Measurements from ENCODE around the gene CDK11B. TPM values are rescaled to one million over a fixed set of nuclear protein-coding genes. Genes with fewer than 3 reads are reported as not detected.

The CDK11B gene
- total and polyA plus RNA-seq, 2 of the 8 experiments (the other 6 are each of a cell fraction or from before 2014, with no cell fraction given) = 11.1 to 31.9 TPM

DNA sequence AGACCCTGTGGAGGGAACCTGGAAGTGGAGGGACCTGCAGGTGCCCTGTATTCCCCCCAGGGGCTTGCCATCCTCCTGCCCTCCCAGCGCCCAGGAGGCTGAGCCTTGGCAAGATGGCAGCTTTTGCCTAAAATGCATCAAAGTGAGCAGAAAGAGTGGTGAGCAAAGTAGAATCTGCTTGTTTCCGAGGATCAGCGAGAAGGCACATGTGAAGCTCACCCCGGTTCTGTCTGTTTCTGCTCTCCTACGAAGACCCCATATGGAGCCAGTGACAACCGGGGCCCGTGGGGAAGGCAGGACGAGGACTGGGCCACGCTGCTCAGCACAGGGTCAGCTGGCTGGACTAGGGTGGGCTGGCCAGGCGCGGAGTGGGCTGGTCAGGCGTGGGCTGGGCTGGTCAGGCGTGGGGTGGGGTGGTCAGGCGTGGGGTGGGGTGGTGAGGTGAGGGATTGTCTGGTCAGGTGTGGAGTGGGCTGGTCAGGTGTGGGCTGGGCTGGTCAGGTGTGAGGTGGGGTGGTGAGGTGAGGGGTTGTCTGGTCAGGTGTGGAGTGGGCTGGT, 53.7 kb downstream of the CDK11B start:
- WGBS, 2 experiments (ENCODE audit: extremely low coverage in 1 of 2, insufficient coverage in 1 of 2, insufficient read length in 1 of 2, insufficient replicate concordance in 2 of 2, low coverage in 1 of 2, low lambda C conversion rate in 2 of 2, missing lambda C conversion rate in 1 of 2) = 87% methylated on average over 12 of the region's 14 CpGs; no CpG with 5 or more reads in 1 of the 2 experiments
- Histone ChIP-seq H2BK12ac (ENCODE audit: low read depth, low read length) (no peak overlapping the region), H3K23me2 (ENCODE audit: low read depth, low read length) (peaks cover 7% of the 10 kb centered on the region; the same call in 1 of the 2 replicates), H4K91ac (replicated peaks; ENCODE audit: insufficient read length, low read length) (no peak overlapping the region), H3K4me3 (ENCODE audit: extremely low read depth in 1 of 4, insufficient read depth in 2 of 4, low read depth in 3 of 4, low read length in 4 of 4) (no peak overlapping the region), H3K18ac (ENCODE audit: extremely low read depth, low read length) (no peak overlapping the region), H3K4ac (replicated peaks; ENCODE audit: insufficient read length, low read depth, low read length) (no peak overlapping the region), H2AK5ac (ENCODE audit: low read depth, low read length) (no peak overlapping the region), H3K79me1 (ENCODE audit: low read depth, low read length) (no peaks in the 10 kb centered on the region), H3K27me3 (replicated peaks in 1 of 4; ENCODE audit: control insufficient read depth in 3 of 4, extremely low read depth in 1 of 4, insufficient read depth in 3 of 4, low read length in 3 of 4) (peaks cover 7 to 20% (median 16%) of the 10 kb centered on the region in 4 experiments), H3K4me2 (ENCODE audit: insufficient read depth in 1 of 2, low read depth in 2 of 2, low read length in 2 of 2) (no peak overlapping the region), H3K14ac (ENCODE audit: insufficient read length) (no peak overlapping the region), H3K9ac (replicated peaks in 1 of 4; ENCODE audit: extremely low read depth in 1 of 4, low read depth in 3 of 4, low read length in 3 of 4) (0 out of 7 replicates have a peak overlapping the region, but pooled peaks of 1 of the 4 experiments have one; percentile 10), H2BK5ac (ENCODE audit: low read depth, low read length) (no peak overlapping the region), H3K9me3 (ENCODE audit: insufficient read depth in 2 of 2, low read depth in 1 of 2, low read length in 1 of 2) (no peaks in the 10 kb centered on the region), H3K4me1 (replicated peaks in 1 of 4; ENCODE audit: control insufficient read depth in 3 of 4, insufficient read depth in 4 of 4, low read length in 3 of 4) (peaks cover 0 to 4% (median 2%) of the 10 kb centered on the region in 4 experiments; a peak in 4 of 7 replicates), H4K5ac (ENCODE audit: insufficient read length, low read depth, low read length) (no peak overlapping the region), H3K27ac (ENCODE audit: low read depth, low read length) (no peak overlapping the region), H3K36me3 (ENCODE audit: control insufficient read depth in 2 of 4, insufficient read depth in 4 of 4, low read length in 3 of 4) (no peaks in the 10 kb centered on the region), H2AFZ (ENCODE audit: low read length) (no peak overlapping the region), H3K23ac (ENCODE audit: insufficient read length) (no peak overlapping the region), H2BK15ac (ENCODE audit: low read length) (no peak overlapping the region), H4K8ac (ENCODE audit: extremely low read depth, insufficient read depth, low read length) (no peak overlapping the region), H3K79me2 (ENCODE audit: control insufficient read depth in 1 of 2, insufficient read depth in 2 of 2, low read length in 2 of 2) (no peaks in the 10 kb centered on the region), H2BK120ac (replicated peaks; ENCODE audit: low read depth, low read length) (no peak overlapping the region), H4K20me1 (replicated peaks in 1 of 2; ENCODE audit: control insufficient read depth in 1 of 2, insufficient read depth in 2 of 2, low read length in 2 of 2) (peaks cover 0 to 2% of the 10 kb centered on the region in 2 experiments), H2BK20ac (ENCODE audit: low read length) (no peak overlapping the region), H3K56ac (replicated peaks; ENCODE audit: insufficient read length, low read depth, low read length) (no peak overlapping the region)
- FAIRE-seq (no peak), DNase-seq (ENCODE audit: low read depth in 1 of 2, low spot score in 2 of 2) (peak in 1 of 2 experiments; percentile 51)
- no peak for TF ChIP-seq CHD2 (IDR thresholded peaks at IDR 0.05; ENCODE audit: low read length)
- no peak for TF ChIP-seq TEAD4 (IDR thresholded peaks at IDR 0.05; ENCODE audit: low read depth, low read length)
- TF ChIP-seq CREB1 (IDR thresholded peaks at IDR 0.05) = no peak
- TF ChIP-seq KDM1A (IDR thresholded peaks at IDR 0.05; ENCODE audit: borderline replicate concordance, low read length) = no peak
- no peak for TF ChIP-seq RFX5 (IDR thresholded peaks at IDR 0.05; ENCODE audit: borderline replicate concordance, low read depth, low read length)
- no peak for TF ChIP-seq GTF2F1 (IDR thresholded peaks at IDR 0.05; ENCODE audit: borderline replicate concordance, low read depth, low read length)
- no peak for TF ChIP-seq ATF2 (IDR thresholded peaks at IDR 0.05; ENCODE audit: low read length)
- TF ChIP-seq EP300 (IDR thresholded peaks at IDR 0.05; ENCODE audit: borderline replicate concordance in 1 of 2, low read depth in 2 of 2, low read length in 2 of 2) = no peak
- no peak for TF ChIP-seq SIN3A (conservative IDR thresholded peaks at IDR 0.05 in 1 of 2, IDR thresholded peaks at IDR 0.05 in 1 of 2; ENCODE audit: low read depth in 1 of 2, low read length in 2 of 2)
- TF ChIP-seq SRF (IDR thresholded peaks at IDR 0.05; ENCODE audit: low read depth, low read length) = no peak
- no peak for TF ChIP-seq HDAC2 (IDR thresholded peaks at IDR 0.05; ENCODE audit: borderline replicate concordance in 1 of 2, low read depth in 2 of 2, low read length in 2 of 2)
- POLR2A ChIA-PET (ENCODE audit: partially characterized antibody) = interaction anchor here (1.2 to 1.6 kb wide), 2 partner anchors 9 to 31 kb away, joined by 4 to 10 read pairs; partner anchors contain the start of gene MIB2
- CTCF ChIA-PET (ENCODE audit: partially characterized antibody) = interaction anchor here (1.1 to 1.4 kb wide), 2 partner anchors 14 to 16 kb away, joined by 3 read pairs; no protein-coding TSS in a partner anchor
